GM19238 (cell line): ENCODE measurements around the gene FOXB1.

ENCODE experiments used
- DNase-seq: peaks from one replicate; pipeline ENCODE4 v3.0.0; 2011; ENCODE audit warnings: low spot score; ENCODE audit not compliant: insufficient read length

FOXB1 gene

GRCh38 chr15:60004009-60004845 lies at the start of gene FOXB1:
Gene FOXB1 (plus strand): TSS chr15:60004311. CDS start chr15:60004964, 653 bp downstream.
- DNase-seq = no peak

DNA sequence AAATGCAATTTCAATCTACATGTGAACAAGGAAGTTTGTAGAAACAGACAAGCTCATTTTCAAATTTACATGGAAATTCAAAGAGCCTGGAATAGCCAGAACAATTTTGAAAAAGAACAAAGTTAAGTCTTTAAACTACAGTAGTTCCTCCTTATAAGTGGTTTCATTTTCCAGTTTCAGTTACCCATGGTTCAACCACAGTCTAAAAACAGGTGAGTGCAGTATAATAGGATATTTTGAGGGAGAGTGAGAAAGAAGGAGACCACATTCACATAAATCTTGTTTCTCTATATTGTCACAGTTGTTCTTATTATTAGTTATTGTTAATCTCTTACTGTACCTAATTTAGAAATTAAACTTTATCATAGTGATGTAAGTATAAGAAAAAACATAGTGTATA lies 45.8 kb upstream of the FOXB1 start:
- no peak for DNase-seq

DNA sequence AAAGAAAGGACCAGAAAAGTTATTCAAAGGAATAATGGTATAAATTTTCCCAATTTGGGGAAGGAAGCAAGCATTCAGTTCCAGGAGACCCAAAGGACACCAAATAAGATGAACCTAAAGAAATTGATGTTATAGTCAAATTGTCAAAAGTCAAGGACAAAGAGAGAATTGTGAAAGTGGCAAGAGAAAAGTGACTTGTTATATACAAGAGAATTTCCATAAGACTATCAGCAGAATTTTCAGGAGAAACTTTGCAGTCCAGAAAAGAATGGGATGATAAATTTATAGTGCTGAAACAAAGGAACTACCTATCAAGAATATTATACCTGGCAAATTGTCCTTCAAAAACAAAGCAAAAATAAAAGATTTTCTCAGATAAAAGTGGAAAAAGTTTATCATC lies 43.8 kb upstream of the FOXB1 start:
- DNase-seq = no peak

DNA sequence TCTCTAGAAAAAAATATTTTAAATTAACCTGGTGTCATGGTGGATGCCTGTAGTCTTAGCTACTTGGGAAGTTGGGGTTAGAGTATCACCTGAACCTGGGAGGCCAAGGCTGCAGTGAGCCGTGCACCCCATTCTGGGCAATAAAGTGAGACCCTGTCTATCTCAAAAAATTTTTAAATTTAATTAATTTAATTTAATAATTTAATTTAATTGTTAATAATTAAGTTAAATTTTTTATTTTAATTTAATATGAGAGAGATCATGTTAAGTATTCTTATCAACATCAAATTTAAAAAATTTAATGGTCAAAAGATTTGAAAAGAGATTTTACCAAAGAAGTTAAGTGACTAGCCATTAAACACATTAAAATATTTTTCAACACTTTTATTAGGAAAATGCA lies 40.8 kb upstream of the FOXB1 start:
- no peak for DNase-seq

GRCh38 chr15:59963925-59964324 lies 40.2 kb upstream of the FOXB1 start:
- no peak for DNase-seq

- DNase-seq = no peak
These were observed 38.4 kb upstream of the FOXB1 start for GRCh38 chr15:59965741-59966140.

DNA sequence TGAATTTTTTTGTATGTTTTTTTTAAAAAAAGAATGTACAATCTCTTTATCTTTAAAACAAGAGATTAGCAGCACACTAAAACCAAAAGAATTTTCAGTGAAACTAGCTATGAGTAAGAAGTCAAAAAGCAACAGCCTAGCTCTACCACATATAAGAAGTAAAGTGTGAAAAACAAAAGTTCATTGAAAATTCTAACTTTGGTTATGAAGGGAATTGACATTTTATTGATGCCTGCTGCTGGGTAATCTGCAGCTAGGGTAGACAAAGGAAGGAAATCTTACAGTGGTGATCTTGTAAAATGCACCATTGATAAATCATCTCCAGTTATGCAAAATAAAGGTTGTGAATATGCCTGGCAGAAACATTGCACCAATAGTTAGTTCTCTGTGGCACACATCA lies 37.8 kb upstream of the FOXB1 start:
- DNase-seq = no peak

GRCh38 chr15:59968314-59968713 lies 35.8 kb upstream of the FOXB1 start:
- no peak for DNase-seq

- DNase-seq = no peak
These were observed 31.9 kb upstream of the FOXB1 start for GRCh38 chr15:59972241-59972640.

GRCh38 chr15:59976480-59977271 lies 27.4 kb upstream of the FOXB1 start:
- DNase-seq = no peak

- no peak for DNase-seq
These were observed 12.3 kb upstream of the FOXB1 start for GRCh38 chr15:59991834-59992233.

- no peak for DNase-seq
These were observed 10.9 kb upstream of the FOXB1 start for GRCh38 chr15:59993041-59993750.

GRCh38 chr15:59993950-59994401 lies 10.1 kb upstream of the FOXB1 start:
- no peak for DNase-seq

GRCh38 chr15:59994526-59994887 lies 9.6 kb upstream of the FOXB1 start:
- DNase-seq = no peak

DNA sequence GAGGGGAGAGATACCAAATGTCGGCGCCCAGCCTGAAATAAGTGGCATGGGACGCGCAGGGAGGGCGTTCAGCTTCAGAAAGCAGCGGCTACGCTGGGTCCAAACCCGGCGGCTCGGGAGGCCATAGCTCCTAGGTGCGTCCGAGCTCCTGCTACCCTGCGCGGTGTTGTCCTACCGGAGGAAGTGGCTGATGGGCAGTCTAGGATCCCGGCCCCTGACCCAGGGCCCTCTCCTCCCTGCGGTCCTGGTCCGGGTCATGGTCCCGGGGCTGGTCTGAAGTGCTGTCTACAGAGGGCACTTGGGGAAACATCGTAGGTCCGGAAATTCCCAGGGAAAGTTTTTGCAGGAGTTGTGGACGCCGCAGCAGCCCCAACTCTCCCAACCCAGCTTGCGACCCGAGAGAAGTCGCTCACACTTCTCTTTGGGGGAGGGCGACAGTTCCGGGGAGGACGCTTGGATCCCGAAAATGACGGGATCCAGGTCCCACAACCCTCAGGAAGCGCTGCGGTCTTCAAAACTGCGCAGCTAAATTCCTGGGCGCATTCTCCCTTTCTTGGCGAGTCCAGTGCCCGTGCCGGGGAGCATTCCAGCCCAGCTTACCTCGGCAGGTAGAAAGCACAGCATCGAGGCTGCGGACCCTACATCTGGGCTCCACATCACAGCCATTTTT lies 9.1 kb upstream of the FOXB1 start:
- DNase-seq = no peak

DNA sequence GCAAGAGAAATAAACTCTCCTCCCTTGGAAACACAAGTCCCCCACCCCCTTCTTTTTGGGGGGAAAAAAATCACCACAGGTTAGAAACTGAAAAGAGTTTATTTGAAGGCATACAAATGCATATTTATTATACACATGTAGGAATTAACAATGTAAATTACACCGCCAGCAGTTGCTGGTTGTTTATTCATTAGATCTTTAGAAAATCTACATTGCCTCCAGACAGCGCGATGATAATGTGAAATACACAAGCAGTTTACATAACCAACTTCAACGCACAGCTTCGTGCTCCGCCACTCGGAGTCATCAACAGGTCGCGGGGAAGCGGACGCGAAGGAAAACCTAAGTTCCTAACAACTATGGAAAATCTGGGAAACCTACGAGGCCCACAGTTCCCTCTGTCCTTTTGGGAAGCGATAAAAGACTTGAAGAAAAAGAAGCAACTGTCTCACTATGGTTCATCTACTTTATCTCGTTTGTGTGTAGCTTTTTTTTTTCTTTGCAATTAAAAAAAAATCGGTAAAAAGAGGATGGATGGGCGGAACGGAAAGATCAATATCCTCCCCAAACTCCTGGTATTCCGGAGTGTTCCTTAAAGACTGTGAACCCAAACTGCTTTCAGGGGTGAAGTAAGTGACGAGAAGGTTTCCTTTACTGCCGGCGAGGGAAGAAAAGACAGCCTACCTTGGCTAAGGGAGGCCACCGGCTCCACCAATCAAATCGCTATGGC lies 8.4 kb upstream of the FOXB1 start:
- no peak for DNase-seq

DNA sequence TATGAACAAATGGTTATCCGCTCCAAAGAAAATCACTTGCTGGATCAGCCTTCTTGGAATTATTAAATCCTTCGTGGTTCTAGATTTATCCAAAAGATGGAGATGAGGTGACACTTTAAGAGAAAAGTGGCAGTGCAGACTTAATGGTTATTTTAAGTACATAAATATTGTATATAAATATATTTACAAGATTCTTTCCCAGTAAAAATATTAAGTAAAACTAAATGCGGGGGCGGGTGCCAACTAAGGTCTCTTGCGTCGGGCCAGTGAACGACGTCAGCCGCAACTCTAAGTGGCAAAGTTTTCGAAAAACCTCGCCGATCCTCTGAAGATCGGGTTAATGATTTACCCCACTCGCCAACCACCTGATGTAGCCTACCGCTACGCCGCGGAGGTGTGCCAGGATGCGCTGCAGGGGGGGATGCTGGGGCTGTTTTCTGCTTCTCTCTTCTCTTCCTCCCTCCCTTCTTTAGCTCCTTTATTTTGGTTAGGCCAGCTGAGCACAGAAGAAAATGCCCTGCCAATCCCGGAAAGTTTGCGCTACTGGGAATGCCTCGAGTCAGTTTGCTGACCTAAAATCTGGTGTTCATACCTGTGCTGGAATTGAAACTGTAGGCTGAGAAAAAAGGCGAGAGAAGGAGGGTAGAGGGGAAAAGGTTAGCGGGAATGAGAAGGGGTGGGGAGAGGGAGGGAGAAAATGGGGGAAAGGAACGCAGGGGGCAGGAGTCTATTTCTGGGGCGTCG lies 7.6 kb upstream of the FOXB1 start:
- DNase-seq = no peak

DNA sequence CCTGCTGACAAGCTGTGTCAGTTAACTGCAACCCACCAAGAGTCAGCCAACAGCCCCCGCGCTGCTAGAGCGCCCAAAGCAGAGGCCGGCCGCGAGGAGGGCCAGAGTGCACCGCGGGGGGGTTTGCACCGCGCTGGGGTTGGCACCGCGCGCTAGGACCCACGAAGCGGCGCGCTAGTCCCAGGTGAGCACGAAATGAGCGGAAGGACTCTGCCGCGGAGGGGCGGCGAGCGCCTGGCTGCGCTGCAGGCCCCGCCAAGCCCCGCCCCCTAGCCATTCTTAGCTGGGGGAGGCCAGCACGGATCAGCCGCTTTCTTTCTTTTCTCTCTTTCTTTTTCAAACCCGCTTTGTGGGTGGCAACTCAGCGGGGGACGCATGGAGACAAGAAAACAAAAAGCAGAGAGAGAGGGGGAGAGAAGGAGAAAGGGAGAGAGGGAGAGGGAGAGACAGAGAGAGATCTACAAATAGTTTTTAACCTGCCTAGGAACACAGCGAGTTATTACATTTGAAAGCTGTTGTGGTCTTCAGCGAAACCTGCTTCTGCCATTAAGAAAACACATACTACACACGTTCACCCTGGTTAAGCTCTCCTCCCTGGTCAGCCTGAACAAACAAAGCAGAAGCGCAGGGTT lies 6.9 kb upstream of the FOXB1 start:
- DNase-seq = peak; percentile 49

- no peak for DNase-seq
These were observed 5.7 kb upstream of the FOXB1 start for GRCh38 chr15:59998305-59998949.
